Sigmoid colon (tissue), 7 donors: ENCODE measurements around the gene PLCD3. TPM values are rescaled to one million over a fixed set of nuclear protein-coding genes. Genes with fewer than 3 reads are reported as not detected.
A peak's percentile ranks its signal among the peaks of the same experiment; 100 is the strongest.

Source experiments
- DNase-seq: peaks from one replicate; pipeline ENCODE4 v3.0.0-alpha.2; 2019
- H3K27ac ChIP-seq, 4 donors: fragments of 200-600 bp; sonication (generic); one replicate each; pipeline ENCODE4 v1.5.1; 2016 to 2019; ENCODE audit warnings: mild to moderate bottlenecking in 1 of 4
- H3K27me3 ChIP-seq, 3 donors: fragments of 200-600 bp; sonication (generic); one replicate each; pipeline ENCODE4 v1.5.1; 2019; ENCODE audit warnings: mild to moderate bottlenecking in 1 of 3
- H3K36me3 ChIP-seq, 4 donors: fragments of 200-600 bp; sonication (generic); one replicate each; pipeline ENCODE4 v1.5.1; 2016 to 2019
- H3K4me1 ChIP-seq, 4 donors: fragments of 200-600 bp; sonication (generic); one replicate each; pipeline ENCODE4 v1.5.1; 2017 to 2019
- H3K4me3 ChIP-seq, 4 donors: fragments of 200-600 bp; sonication (generic); one replicate each; pipeline ENCODE4 v1.5.1; 2017 to 2019; ENCODE audit warnings: mild to moderate bottlenecking in 2 of 4, moderate library complexity in 1 of 4
- H3K9me3 ChIP-seq, 4 donors: fragments of 200-600 bp in 3 of 4; sonication (generic) in 3 of 4; one replicate each; pipeline versions ENCODE4 v1.5.1 to v1.6.1; 2013 to 2019
- EP300 ChIP-seq, 4 donors: sonication (generic); formaldehyde crosslinking; IDR thresholded peaks; one replicate each; pipeline ENCODE4 v1.6.1; 2017; ENCODE audit warnings: antibody characterized with exemption in 4 of 4
- POLR2A ChIP-seq, 2 donors: fragments of 450-650 bp; IDR thresholded peaks; one replicate each; pipeline ENCODE4 v1.6.1; 2016; ENCODE audit warnings: antibody characterized with exemption in 2 of 2, mild to moderate bottlenecking in 2 of 2, moderate library complexity in 2 of 2
- POLR2AphosphoS5 ChIP-seq, 4 donors: sonication (generic); formaldehyde crosslinking; IDR thresholded peaks; one replicate each; pipeline ENCODE4 v1.6.1; 2017; ENCODE audit warnings: antibody characterized with exemption in 4 of 4
- WGBS, 2 donors: extraction: QIAGEN DNeasy Blood & Tissue Kit; methylation state at CpG; one replicate each; pipeline ENCODE4 v1.1.7; 2013; 5-methylcytosine and 5-hydroxymethylcytosine counted together
- intact Hi-C: fragments of 100-400 bp; cut with DNase I; formaldehyde crosslinking; loops from one replicate; pipeline ENCODE4 v1.15.1; 2023
- polyA plus RNA-seq, 3 donors: library from polyadenylated mRNA; stranded (reverse); fragments of 200-250 nt; gene quantifications; one replicate each; pipeline ENCODE4 v1.2.3, GENCODE V29; 2013
- total RNA-seq, 4 donors: library from RNA; depleted of rRNA; stranded (reverse); fragments of >200 nt; gene quantifications; one replicate each; pipeline ENCODE4 v1.1.0, GENCODE V29; 2016
- TF ChIP-seq, protein P1 (sequence below), 4 experiments: fragments of 450-650 bp in 3 of 4; fragments of 200-600 bp in 1 of 4; IDR thresholded peaks; one replicate each; pipeline ENCODE4 v1.5.1; 2016 to 2019; ENCODE audit warnings: antibody characterized with exemption in 4 of 4, mild to moderate bottlenecking in 3 of 4, moderate library complexity in 2 of 4
- donor health status: healthy with polysubstance abuse.
- donor health status: Bipolar disorder and iron deficiency.
- donor health status: healthy.

Gene PLCD3
- total and polyA plus RNA-seq, 7 donors, result 27.4 to 274 (median 45.7) TPM

DNA sequence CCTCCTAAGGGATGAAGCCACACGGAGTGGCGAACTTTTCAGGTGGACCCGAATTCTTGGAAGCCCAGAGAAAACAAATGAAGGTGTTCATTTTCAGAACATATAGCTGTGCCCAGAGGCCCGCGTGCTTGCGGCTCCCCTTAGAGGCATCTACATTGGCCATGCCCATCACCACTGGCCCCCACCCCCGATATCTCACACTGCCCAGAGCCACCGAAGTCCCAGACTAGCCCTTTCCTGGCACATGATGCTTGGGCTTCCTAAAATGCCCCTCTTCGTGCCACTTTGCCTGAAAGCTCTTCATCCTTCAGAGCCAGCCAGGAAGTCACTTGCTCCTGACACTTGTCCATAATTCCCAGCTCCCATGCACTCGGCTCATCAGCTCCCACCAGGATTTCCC lies 13.9 kb upstream of the PLCD3 start:
- 90 to 95% methylated on average over 10 of the region's 10 CpGs for WGBS, 2 donors
- H3K9me3 ChIP-seq, result no peaks in the 10 kb centered on the region
- H3K4me1 ChIP-seq, result peaks cover 6 to 44% (median 38%) of the 10 kb centered on the region in 4 donors
- intact Hi-C loops, result loop anchor here (5.0 to 10.0 kb wide), 2 partner anchors 171 to 951 kb away; partner anchors contain the start of genes ATXN7L3 and MAP3K14
- DNase-seq, result peak; percentile 71
- H3K36me3 ChIP-seq, result no peaks in the 10 kb centered on the region
- H3K4me3 ChIP-seq, result no peak overlapping the region
- H3K27me3 ChIP-seq, result no peaks in the 10 kb centered on the region
- peak overlapping the region; percentile 96 to 98 (median 97) for H3K27ac ChIP-seq
- no peak for TF ChIP-seq POLR2AphosphoS5 (IDR thresholded peaks at IDR 0.05)
- no peak for TF ChIP-seq EP300 (IDR thresholded peaks at IDR 0.05)
- TF ChIP-seq POLR2A (IDR thresholded peaks at IDR 0.05), result no peak
- TF ChIP-seq, protein P1, sequence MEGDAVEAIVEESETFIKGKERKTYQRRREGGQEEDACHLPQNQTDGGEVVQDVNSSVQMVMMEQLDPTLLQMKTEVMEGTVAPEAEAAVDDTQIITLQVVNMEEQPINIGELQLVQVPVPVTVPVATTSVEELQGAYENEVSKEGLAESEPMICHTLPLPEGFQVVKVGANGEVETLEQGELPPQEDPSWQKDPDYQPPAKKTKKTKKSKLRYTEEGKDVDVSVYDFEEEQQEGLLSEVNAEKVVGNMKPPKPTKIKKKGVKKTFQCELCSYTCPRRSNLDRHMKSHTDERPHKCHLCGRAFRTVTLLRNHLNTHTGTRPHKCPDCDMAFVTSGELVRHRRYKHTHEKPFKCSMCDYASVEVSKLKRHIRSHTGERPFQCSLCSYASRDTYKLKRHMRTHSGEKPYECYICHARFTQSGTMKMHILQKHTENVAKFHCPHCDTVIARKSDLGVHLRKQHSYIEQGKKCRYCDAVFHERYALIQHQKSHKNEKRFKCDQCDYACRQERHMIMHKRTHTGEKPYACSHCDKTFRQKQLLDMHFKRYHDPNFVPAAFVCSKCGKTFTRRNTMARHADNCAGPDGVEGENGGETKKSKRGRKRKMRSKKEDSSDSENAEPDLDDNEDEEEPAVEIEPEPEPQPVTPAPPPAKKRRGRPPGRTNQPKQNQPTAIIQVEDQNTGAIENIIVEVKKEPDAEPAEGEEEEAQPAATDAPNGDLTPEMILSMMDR (IDR thresholded peaks at IDR 0.05), result no peak

GRCh38 chr17:45145035-45145389 lies 12.7 kb upstream of the PLCD3 start:
- H3K36me3 ChIP-seq, result no peaks in the 10 kb centered on the region
- TF ChIP-seq EP300 (IDR thresholded peaks at IDR 0.05), result no peak
- TF ChIP-seq, protein P1 (IDR thresholded peaks at IDR 0.05), result no peak
- TF ChIP-seq POLR2AphosphoS5 (IDR thresholded peaks at IDR 0.05), result no peak
- no peak for TF ChIP-seq POLR2A (IDR thresholded peaks at IDR 0.05)
- H3K27ac ChIP-seq, result peak overlapping the region; percentile 96 to 98 (median 97)
- no peaks in the 10 kb centered on the region for H3K9me3 ChIP-seq
- H3K4me3 ChIP-seq, result peak overlapping the region; percentile 35 to 58 (median 47)
- WGBS, 2 donors, result 74 to 82% methylated on average over 8 of the region's 8 CpGs
- intact Hi-C loops, result loop anchor here (5.0 to 10.0 kb wide), 2 partner anchors 172 to 950 kb away; partner anchors contain the start of genes ATXN7L3 and MAP3K14
- H3K4me1 ChIP-seq, result peaks cover 6 to 40% (median 33%) of the 10 kb centered on the region in 4 donors
- H3K27me3 ChIP-seq, result no peaks in the 10 kb centered on the region
- peak; percentile 66 for DNase-seq

- TF ChIP-seq POLR2AphosphoS5 (IDR thresholded peaks at IDR 0.05) (peak; percentile 2 to 53 (median 23)), EP300 (IDR thresholded peaks at IDR 0.05) (no peak), POLR2A (IDR thresholded peaks at IDR 0.05) (peak in 1 of 2 donors; percentile 8)
- TF ChIP-seq, protein P1 (IDR thresholded peaks at IDR 0.05), result no peak
- 17% methylated on average over 71 of the region's 71 CpGs for WGBS, 2 donors
- Histone ChIP-seq H3K36me3 (no peaks in the 10 kb centered on the region), H3K27me3 (no peaks in the 10 kb centered on the region), H3K4me1 (peaks cover 6 to 40% (median 33%) of the 10 kb centered on the region in 4 donors), H3K9me3 (no peaks in the 10 kb centered on the region), H3K27ac (peak overlapping the region; percentile 96 to 98 (median 97)), H3K4me3 (peak overlapping the region; percentile 35 to 58 (median 47))
- peak; percentile 86 for DNase-seq
- intact Hi-C loops, result loop anchor here (5.0 to 10.0 kb wide), 2 partner anchors 173 to 950 kb away; partner anchors contain the start of genes ATXN7L3 and MAP3K14
Measured at GRCh38 chr17:45144199-45145034, 12.1 kb upstream of the PLCD3 start.

DNA sequence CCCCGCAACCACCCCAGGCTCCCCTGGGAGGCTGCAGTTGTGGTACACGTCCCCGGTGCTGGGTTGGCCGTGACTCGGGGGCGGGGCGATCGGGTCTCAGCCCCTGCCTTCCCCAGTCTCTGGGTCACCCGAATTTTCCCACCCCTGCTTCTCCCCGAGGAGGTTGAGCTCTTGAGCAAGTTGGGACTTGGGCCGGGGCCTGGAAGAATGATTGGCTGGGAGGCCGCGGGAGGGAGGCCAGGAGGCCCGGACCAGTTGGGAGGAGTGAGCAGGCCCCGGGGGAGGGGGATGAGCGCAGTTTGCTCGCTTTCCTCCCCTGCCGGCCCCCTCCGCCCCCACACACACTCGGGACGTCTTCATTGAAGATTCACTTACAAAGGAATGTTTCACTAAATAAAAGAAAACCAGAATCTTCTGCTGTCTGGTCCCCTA lies 11.5 kb upstream of the PLCD3 start:
- Histone ChIP-seq H3K27me3 (no peaks in the 10 kb centered on the region), H3K4me1 (peaks cover 3 to 40% (median 33%) of the 10 kb centered on the region in 4 donors), H3K36me3 (peaks cover 0 to 4% (median 0%) of the 10 kb centered on the region in 4 donors), H3K4me3 (peak overlapping the region; percentile 35 to 58 (median 47)), H3K9me3 (no peaks in the 10 kb centered on the region), H3K27ac (peak overlapping the region; percentile 96 to 98 (median 97))
- DNase-seq, result peak; percentile 98
- WGBS, 2 donors, result 19 to 60% methylated on average over 21 of the region's 21 CpGs
- peak; percentile 31 to 65 (median 56) for TF ChIP-seq POLR2AphosphoS5 (IDR thresholded peaks at IDR 0.05)
- peak in 1 of 4 donors; percentile 25 for TF ChIP-seq EP300 (IDR thresholded peaks at IDR 0.05)
- TF ChIP-seq, protein P1 (IDR thresholded peaks at IDR 0.05), result no peak
- TF ChIP-seq POLR2A (IDR thresholded peaks at IDR 0.05), result no peak
- intact Hi-C loops, result loop anchor here (10.0 kb wide), 1 partner anchor 949 kb away; the partner anchor contains the start of gene ATXN7L3
